OCI-LY1 (cell line): ENCODE results near the gene MRE11.

Experiments used
- EZH2 ChIP-seq: fragments of 200-600 bp; sonication (generic), shearing (Covaris generic); IDR thresholded peaks from 2 replicates; pipeline ENCODE4 v1.8.0; 2017; ENCODE audit warnings: borderline replicate concordance, mixed run types, mild to moderate bottlenecking, antibody characterized with exemption, low read length, moderate library complexity, mixed read lengths
- TF ChIP-seq, protein P1 (sequence below): fragments of 200-600 bp; sonication (generic), shearing (Covaris generic); IDR thresholded peaks from 2 replicates; pipeline ENCODE4 v1.5.1; 2017; ENCODE audit warnings: mild to moderate bottlenecking, antibody characterized with exemption, low read length, moderate library complexity, mixed read lengths

DNA sequence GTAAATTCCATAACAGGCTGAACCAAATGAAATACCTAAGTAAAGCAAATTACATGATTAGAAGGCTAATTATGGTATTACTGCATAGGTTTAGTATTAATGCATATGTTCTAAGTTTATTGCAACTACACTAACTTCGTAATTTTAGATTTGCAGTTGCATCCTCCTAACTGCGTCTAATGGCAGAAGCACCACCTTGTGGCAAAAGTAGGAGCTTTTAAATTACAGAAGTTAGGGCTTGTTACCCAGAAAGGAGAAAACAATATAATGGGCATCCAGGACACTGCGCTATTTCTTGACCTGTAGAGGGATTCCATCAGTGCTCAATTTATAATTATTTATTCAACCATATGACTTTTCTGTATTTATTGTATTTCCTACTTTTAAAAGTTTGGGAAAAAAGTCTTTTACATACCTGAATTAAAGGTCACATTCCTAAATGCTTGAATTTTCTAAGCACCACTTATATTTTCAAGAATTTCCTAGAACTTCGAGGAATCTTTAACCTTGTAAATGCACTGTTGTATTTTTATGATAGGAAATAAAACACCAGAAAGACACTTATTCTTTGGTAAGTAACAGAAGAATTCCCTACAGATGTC, 76.2 kb downstream of the MRE11 start:
- TF ChIP-seq, protein P1, sequence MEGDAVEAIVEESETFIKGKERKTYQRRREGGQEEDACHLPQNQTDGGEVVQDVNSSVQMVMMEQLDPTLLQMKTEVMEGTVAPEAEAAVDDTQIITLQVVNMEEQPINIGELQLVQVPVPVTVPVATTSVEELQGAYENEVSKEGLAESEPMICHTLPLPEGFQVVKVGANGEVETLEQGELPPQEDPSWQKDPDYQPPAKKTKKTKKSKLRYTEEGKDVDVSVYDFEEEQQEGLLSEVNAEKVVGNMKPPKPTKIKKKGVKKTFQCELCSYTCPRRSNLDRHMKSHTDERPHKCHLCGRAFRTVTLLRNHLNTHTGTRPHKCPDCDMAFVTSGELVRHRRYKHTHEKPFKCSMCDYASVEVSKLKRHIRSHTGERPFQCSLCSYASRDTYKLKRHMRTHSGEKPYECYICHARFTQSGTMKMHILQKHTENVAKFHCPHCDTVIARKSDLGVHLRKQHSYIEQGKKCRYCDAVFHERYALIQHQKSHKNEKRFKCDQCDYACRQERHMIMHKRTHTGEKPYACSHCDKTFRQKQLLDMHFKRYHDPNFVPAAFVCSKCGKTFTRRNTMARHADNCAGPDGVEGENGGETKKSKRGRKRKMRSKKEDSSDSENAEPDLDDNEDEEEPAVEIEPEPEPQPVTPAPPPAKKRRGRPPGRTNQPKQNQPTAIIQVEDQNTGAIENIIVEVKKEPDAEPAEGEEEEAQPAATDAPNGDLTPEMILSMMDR, result peak; percentile 56
- TF ChIP-seq EZH2, result no peak
